Fibroblast of skin of right biceps (primary cell): ENCODE measurements around the gene WDR35.

Source experiments
- DNase-seq: peaks from one replicate; pipeline ENCODE4 v3.0.0-alpha.2; 2013

WDR35 gene

GRCh38 chr2:19865151-19865550 is 124.8 kb downstream of the WDR35 start:
- DNase-seq = no peak

DNA sequence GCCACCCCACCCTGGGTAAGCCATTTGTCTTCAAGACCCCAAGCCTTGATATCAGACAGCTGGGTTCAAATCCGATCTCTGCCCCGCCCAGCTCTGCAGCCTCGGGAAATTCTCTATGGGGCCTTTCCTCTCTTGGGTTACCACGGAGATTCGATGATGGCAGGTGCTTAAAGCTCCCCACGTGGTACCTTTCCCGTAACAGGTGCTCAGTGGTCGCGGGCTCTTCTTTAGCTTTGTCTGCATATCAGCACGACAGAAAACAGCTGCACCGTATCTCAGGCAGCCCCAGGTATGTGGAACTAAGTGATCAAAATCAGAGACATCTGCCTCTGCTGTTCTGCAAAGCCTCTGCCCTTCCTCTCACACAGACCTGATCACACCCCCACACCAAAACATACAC is 125.5 kb downstream of the WDR35 start:
- DNase-seq = no peak

- peak; percentile 48 for DNase-seq
These were observed 126.4 kb downstream of the WDR35 start for GRCh38 chr2:19863303-19864041.

DNA sequence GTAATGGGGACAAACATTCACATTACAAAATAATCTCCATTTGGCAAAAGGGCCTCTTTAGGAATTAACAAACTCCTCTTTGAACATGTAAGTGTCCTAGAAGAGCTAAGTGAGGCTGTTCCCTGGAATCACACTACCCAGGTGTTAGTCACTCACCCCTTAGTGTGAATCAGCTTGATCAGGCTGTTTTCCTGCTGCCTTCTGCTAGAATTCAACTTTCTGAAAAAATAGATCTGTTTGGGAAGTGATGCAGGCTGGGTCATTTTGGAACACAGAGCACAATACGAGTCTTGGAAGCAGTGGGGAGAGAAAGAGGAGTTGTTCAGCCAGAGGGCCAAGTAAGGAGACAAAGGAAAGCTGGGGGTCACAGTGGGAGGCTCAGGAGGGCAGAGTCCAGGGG is 128.1 kb downstream of the WDR35 start:
- DNase-seq = peak; percentile 19
